Lower lobe of right lung (tissue), 2 donors: ENCODE measurements around the gene SMAD7. TPM values are rescaled to one million over a fixed set of nuclear protein-coding genes. Genes with fewer than 3 reads are reported as not detected.

Experiments
- ATAC-seq, 2 donors: fragments of 200-7000 bp; cut with Tn5 transposase; one replicate each; pipeline ENCODE4 v1.9.1; 2020 to 2022; ENCODE audit warnings: mild to moderate bottlenecking in 2 of 2, moderate library complexity in 2 of 2
- DNase-seq: peaks from one replicate; pipeline ENCODE4 v3.0.0-alpha.2; 2020
- H3K27ac ChIP-seq: fragments of 200-600 bp; one replicate; pipeline ENCODE4 v1.8.0; 2022
- H3K27me3 ChIP-seq: fragments of 200-600 bp; one replicate; pipeline ENCODE4 v1.8.0; 2022; ENCODE audit warnings: low read depth
- H3K36me3 ChIP-seq: fragments of 200-600 bp; one replicate; pipeline ENCODE4 v1.8.0; 2022; ENCODE audit warnings: mild to moderate bottlenecking
- H3K4me1 ChIP-seq: fragments of 200-600 bp; one replicate; pipeline ENCODE4 v1.8.0; 2022
- H3K4me3 ChIP-seq: fragments of 200-600 bp; one replicate; pipeline ENCODE4 v1.8.0; 2022; ENCODE audit warnings: mild to moderate bottlenecking
- H3K9me3 ChIP-seq: fragments of 200-600 bp; one replicate; pipeline ENCODE4 v1.8.0; 2022
- intact Hi-C: fragments of 100-400 bp; cut with DNase I; formaldehyde crosslinking; loops from one replicate; pipeline ENCODE4 v1.11.0; 2022
- total RNA-seq: library from RNA; stranded (reverse); fragmentation: NEBNext Ultra II Directional; extraction: Animal tissue kit (Norgen Biotek cat#: 25700); gene quantifications from one replicate; pipeline ENCODE4 v1.2.1, GENCODE V29; 2021
- TF ChIP-seq, protein P1 (sequence below): fragments of 200-600 bp; IDR thresholded peaks from one replicate; pipeline ENCODE4 v1.8.0; 2022; ENCODE audit warnings: antibody characterized with exemption, mild to moderate bottlenecking
- donor health status: DM: no; HTN: yes; CAD: no; lungs with severe emphysema.

Gene SMAD7
- total RNA-seq, 1 donor from 2014 or later = 63.4 TPM

DNA sequence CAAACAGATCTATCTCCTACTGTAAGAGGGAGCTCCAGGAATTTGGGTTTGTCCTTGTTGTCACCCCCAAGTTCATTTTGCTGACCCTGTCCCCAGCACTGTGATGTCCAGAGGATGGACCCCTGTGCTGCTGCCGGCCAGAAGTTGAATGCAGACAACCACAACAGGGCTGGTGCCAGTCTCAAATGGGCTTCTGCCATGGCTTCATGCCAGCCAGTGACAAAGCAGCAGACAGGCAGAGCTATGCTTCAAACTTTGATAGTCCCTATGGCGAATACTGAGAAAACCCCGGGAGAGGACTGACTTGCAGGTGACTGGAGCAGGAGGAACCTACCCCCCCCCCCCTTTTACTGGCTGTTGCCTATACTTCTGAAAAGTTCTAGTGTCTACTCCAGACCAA, 3.2 kb downstream of the SMAD7 start:
- H3K9me3 ChIP-seq = no peaks in the 10 kb centered on the region
- intact Hi-C loops = no loop called here
- TF ChIP-seq, protein P1, sequence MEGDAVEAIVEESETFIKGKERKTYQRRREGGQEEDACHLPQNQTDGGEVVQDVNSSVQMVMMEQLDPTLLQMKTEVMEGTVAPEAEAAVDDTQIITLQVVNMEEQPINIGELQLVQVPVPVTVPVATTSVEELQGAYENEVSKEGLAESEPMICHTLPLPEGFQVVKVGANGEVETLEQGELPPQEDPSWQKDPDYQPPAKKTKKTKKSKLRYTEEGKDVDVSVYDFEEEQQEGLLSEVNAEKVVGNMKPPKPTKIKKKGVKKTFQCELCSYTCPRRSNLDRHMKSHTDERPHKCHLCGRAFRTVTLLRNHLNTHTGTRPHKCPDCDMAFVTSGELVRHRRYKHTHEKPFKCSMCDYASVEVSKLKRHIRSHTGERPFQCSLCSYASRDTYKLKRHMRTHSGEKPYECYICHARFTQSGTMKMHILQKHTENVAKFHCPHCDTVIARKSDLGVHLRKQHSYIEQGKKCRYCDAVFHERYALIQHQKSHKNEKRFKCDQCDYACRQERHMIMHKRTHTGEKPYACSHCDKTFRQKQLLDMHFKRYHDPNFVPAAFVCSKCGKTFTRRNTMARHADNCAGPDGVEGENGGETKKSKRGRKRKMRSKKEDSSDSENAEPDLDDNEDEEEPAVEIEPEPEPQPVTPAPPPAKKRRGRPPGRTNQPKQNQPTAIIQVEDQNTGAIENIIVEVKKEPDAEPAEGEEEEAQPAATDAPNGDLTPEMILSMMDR = no peak
- peak overlapping the region; percentile 94 for H3K27ac ChIP-seq
- peak overlapping the region; percentile 90 for H3K4me3 ChIP-seq
- peaks cover 55% of the 10 kb centered on the region for H3K4me1 ChIP-seq
- ATAC-seq (no peak), DNase-seq (no peak)
- H3K27me3 ChIP-seq = no peaks in the 10 kb centered on the region
- peaks cover 25% of the 10 kb centered on the region for H3K36me3 ChIP-seq

DNA sequence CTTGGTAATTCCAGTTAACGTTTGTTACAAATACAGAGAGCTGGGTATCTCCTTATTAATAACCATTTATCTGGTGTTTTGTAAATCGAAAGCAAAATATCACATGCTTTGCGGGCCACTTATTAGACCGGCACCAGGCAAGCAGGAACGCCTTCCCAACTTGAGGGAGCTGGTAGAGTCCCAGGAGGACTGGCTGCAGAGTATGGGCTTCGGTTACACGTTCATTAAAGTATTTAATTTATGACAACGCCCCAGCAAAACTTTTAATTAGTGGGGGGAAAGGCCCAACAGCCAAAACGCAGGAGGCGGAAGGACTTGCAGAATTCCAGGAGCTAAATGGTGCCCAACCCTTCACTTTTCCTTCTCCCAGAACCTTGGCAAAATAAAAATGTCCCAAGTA, 3.7 kb downstream of the SMAD7 start:
- Histone ChIP-seq H3K4me1 (peaks cover 59% of the 10 kb centered on the region), H3K27me3 (no peaks in the 10 kb centered on the region), H3K27ac (peak overlapping the region; percentile 94), H3K36me3 (peaks cover 30% of the 10 kb centered on the region), H3K4me3 (peak overlapping the region; percentile 90), H3K9me3 (no peaks in the 10 kb centered on the region)
- TF ChIP-seq, protein P1 = no peak
- ATAC-seq = no peak
- intact Hi-C loops = no loop called here
- DNase-seq = no peak

DNA sequence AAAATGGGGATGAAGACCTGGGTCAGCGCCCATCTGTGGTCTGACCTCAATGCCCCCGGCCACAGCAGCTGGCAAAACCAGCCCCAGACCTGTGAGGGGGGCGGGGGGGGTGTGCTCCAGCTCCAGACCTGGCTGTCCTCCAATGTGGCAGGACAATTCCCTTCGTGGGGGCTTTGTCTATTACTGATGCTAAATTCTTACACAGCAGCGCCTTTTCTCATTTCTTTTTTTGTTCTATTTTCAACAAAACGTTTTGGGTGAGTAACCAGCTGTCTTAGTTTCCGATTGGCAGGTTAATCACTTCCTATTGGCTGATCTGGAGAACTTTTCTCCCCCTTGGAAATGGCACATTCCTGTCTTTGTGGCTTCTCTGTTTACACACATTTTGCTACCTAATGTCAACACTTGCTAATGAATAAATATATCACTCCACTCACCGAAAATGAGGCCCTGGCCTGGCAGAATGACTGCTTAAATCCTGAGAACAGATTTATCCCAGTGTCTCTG, 4.4 kb downstream of the SMAD7 start:
- Histone ChIP-seq H3K4me3 (peak overlapping the region; percentile 90), H3K4me1 (peaks cover 66% of the 10 kb centered on the region), H3K27me3 (no peaks in the 10 kb centered on the region), H3K9me3 (no peaks in the 10 kb centered on the region), H3K36me3 (peaks cover 37% of the 10 kb centered on the region), H3K27ac (peak overlapping the region; percentile 94)
- intact Hi-C loops = no loop called here
- TF ChIP-seq, protein P1 = no peak
- ATAC-seq (peak in 1 of 2 donors; percentile 35), DNase-seq (no peak)

DNA sequence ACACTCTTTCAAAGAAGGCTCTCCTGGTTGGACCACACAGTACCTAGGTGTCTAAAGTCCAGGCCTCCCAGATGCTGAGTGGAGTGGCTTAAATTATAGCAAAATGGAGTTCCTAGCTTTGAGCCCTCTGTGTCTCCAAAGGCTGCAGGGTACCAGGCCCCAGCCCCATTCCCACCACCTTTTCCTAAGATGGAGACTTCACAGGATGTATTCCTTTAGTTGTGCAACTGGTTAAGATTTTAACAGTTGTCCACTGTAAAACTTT, 4.9 kb downstream of the SMAD7 start:
- Histone ChIP-seq H3K27ac (peak overlapping the region; percentile 94), H3K9me3 (no peaks in the 10 kb centered on the region), H3K36me3 (peaks cover 41% of the 10 kb centered on the region), H3K4me3 (peak overlapping the region; percentile 90), H3K27me3 (no peaks in the 10 kb centered on the region), H3K4me1 (peaks cover 71% of the 10 kb centered on the region)
- TF ChIP-seq, protein P1 = no peak
- intact Hi-C loops = no loop called here
- ATAC-seq (no peak), DNase-seq (no peak)

DNA sequence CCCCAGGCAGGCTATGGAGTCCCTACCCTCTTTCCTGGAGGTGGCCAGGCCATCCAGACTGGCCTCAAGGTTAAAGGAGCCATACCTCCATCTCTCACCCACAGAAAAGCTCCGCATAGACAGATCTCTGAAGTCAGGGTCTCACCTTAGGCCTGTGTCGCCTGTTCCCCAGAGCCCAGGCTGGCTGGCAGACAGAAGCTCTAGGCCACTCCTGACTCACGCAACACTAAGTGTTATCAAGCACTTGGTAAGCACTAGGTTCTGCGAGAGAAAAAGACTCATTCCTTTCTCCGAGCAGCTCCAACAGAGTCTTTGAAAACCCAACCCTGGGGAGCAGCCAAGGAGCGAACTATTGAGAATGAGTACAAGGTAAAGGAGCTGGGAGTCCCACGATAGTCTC, 6.1 kb downstream of the SMAD7 start:
- peaks cover 84% of the 10 kb centered on the region for H3K4me1 ChIP-seq
- DNase-seq (no peak), ATAC-seq (peak; percentile 22 to 61)
- intact Hi-C loops = no loop called here
- peaks cover 45% of the 10 kb centered on the region for H3K36me3 ChIP-seq
- H3K4me3 ChIP-seq = peak overlapping the region; percentile 90
- H3K27ac ChIP-seq = peak overlapping the region; percentile 94
- H3K27me3 ChIP-seq = no peaks in the 10 kb centered on the region
- H3K9me3 ChIP-seq = no peaks in the 10 kb centered on the region
- TF ChIP-seq, protein P1 = no peak
